NB4 (cell line): ENCODE results near the gene BORCS8.

Experiments used
- CTCF ChIP-seq: IDR thresholded peaks from one replicate; pipeline ENCODE4 v1.5.1; 2012; ENCODE audit warnings: low read depth, low read length
- MAX ChIP-seq: IDR thresholded peaks from 2 replicates; pipeline ENCODE4 v1.6.1; 2011; ENCODE audit warnings: low read depth, low read length
- MYC ChIP-seq: IDR thresholded peaks from 2 replicates; pipeline ENCODE4 v1.6.1; 2011; ENCODE audit warnings: low read depth, low read length
- POLR2A ChIP-seq: IDR thresholded peaks from 2 replicates; pipeline ENCODE4 v1.6.1; 2011; ENCODE audit warnings: mild to moderate bottlenecking; ENCODE audit not compliant: insufficient read length; ENCODE audit errors: extremely low read depth

- TF ChIP-seq CTCF (no peak), POLR2A (no peak), MAX (no peak), MYC (no peak)
Measured at GRCh38 chr19:19217099-19217498, 25.1 kb upstream of the BORCS8 start.
